Activated CD4-positive, alpha-beta T cell treated with anti-CD3 and anti-CD28 coated beads, Interleukin-2, amount 10 ng/mL, durations not matched to agents 7 days and 5 days (primary cell): Measurements from ENCODE around the gene SND1. TPM values are rescaled to one million over a fixed set of nuclear protein-coding genes. Genes with fewer than 3 reads are reported as not detected.

ENCODE experiments used
- CTCF ChIA-PET: fragments of 350-600 bp; sonication (Branson Sonifier 250); formaldehyde crosslinking; loops from one replicate; lab custom pipeline; 2021; ENCODE audit warnings: antibody characterized with exemption; lab: Charles Lee
- POLR2A ChIA-PET: fragments of 350-600 bp; sonication (Branson Sonifier 250); formaldehyde crosslinking; loops from one replicate; lab custom pipeline; 2021; ENCODE audit warnings: antibody characterized with exemption; lab: Charles Lee
- DNase-seq: peaks from one replicate; pipeline ENCODE4 v3.0.0-alpha.2; 2020
- H3K27ac Mint-ChIP-seq: one replicate; pipeline ENCODE4 v1.8.0; 2021; ENCODE audit warnings: mild to moderate bottlenecking, moderate library complexity, mixed read lengths
- H3K27me3 Mint-ChIP-seq: one replicate; pipeline ENCODE4 v1.8.0; 2021; ENCODE audit warnings: mixed read lengths
- H3K36me3 Mint-ChIP-seq: one replicate; pipeline ENCODE4 v1.8.0; 2021; ENCODE audit warnings: low read depth, mixed read lengths
- H3K4me1 Mint-ChIP-seq: one replicate; pipeline ENCODE4 v1.8.0; 2021; ENCODE audit warnings: mixed read lengths
- H3K4me3 Mint-ChIP-seq: one replicate; pipeline ENCODE4 v1.8.0; 2021; ENCODE audit warnings: mild to moderate bottlenecking, moderate library complexity, mixed read lengths
- H3K9me3 Mint-ChIP-seq: one replicate; pipeline ENCODE4 v1.8.0; 2021; ENCODE audit warnings: mixed read lengths
- total RNA-seq, 2 experiments: library from RNA; stranded (reverse); gene quantifications; one replicate each; pipeline ENCODE4 v1.2.3, GENCODE V29; 2021

Gene SND1
- total RNA-seq, 2 experiments from 2014 or later: 141 to 163 TPM

- H3K4me1 Mint-ChIP-seq: peaks cover 16% of the 10 kb centered on the region
- ChIA-PET CTCF (interaction anchor here (1.6 kb wide), 1 partner anchor 9 kb away, joined by 3 read pairs; no protein-coding TSS in a partner anchor), POLR2A (no interaction called here)
- H3K27me3 Mint-ChIP-seq: no peaks in the 10 kb centered on the region
- peaks cover 24% of the 10 kb centered on the region for H3K9me3 Mint-ChIP-seq
- peaks cover 66% of the 10 kb centered on the region for H3K36me3 Mint-ChIP-seq
- no peak for DNase-seq
- H3K4me3 Mint-ChIP-seq: no peak overlapping the region
- no peak overlapping the region for H3K27ac Mint-ChIP-seq
These were observed 26.3 kb downstream of the SND1 start for GRCh38 chr7:127678337-127678736.

GRCh38 chr7:127678947-127679346 is 27.0 kb downstream of the SND1 start:
- peaks cover 24% of the 10 kb centered on the region for H3K9me3 Mint-ChIP-seq
- CTCF ChIA-PET: no interaction called here
- H3K27ac Mint-ChIP-seq: no peak overlapping the region
- H3K27me3 Mint-ChIP-seq: no peaks in the 10 kb centered on the region
- H3K4me1 Mint-ChIP-seq: peaks cover 22% of the 10 kb centered on the region
- H3K36me3 Mint-ChIP-seq: peaks cover 63% of the 10 kb centered on the region
- DNase-seq: no peak
- POLR2A ChIA-PET: no interaction called here
- H3K4me3 Mint-ChIP-seq: no peak overlapping the region

- DNase-seq: no peak
- Mint-ChIP-seq H3K27me3 (no peaks in the 10 kb centered on the region), H3K27ac (no peak overlapping the region), H3K36me3 (peaks cover 58% of the 10 kb centered on the region), H3K9me3 (peaks cover 24% of the 10 kb centered on the region), H3K4me1 (peaks cover 34% of the 10 kb centered on the region), H3K4me3 (no peak overlapping the region)
- ChIA-PET CTCF (interaction anchor here (1.2 kb wide), 1 partner anchor 10 kb away, joined by 5 read pairs; no protein-coding TSS in a partner anchor), POLR2A (no interaction called here)
These were observed 29.0 kb downstream of the SND1 start for GRCh38 chr7:127680983-127681382.

- ChIA-PET POLR2A (no interaction called here), CTCF (no interaction called here)
- no peak overlapping the region for H3K4me3 Mint-ChIP-seq
- H3K27me3 Mint-ChIP-seq: no peaks in the 10 kb centered on the region
- H3K4me1 Mint-ChIP-seq: peaks cover 34% of the 10 kb centered on the region
- H3K27ac Mint-ChIP-seq: no peak overlapping the region
- H3K36me3 Mint-ChIP-seq: peaks cover 56% of the 10 kb centered on the region
- DNase-seq: no peak
- peaks cover 24% of the 10 kb centered on the region for H3K9me3 Mint-ChIP-seq
These were observed 30.1 kb downstream of the SND1 start for GRCh38 chr7:127682140-127682539.

- ChIA-PET CTCF (interaction anchor here (1.0 kb wide), 1 partner anchor 14 kb away, joined by 3 read pairs; no protein-coding TSS in a partner anchor), POLR2A (no interaction called here)
- Mint-ChIP-seq H3K36me3 (peaks cover 47% of the 10 kb centered on the region), H3K9me3 (peaks cover 15% of the 10 kb centered on the region), H3K4me3 (no peak overlapping the region), H3K4me1 (peaks cover 26% of the 10 kb centered on the region), H3K27me3 (no peaks in the 10 kb centered on the region), H3K27ac (no peak overlapping the region)
- no peak for DNase-seq
These were observed 32.0 kb downstream of the SND1 start for GRCh38 chr7:127683776-127684681.

GRCh38 chr7:127689194-127689772 is 37.3 kb downstream of the SND1 start:
- H3K4me1 Mint-ChIP-seq: peaks cover 12% of the 10 kb centered on the region
- no peaks in the 10 kb centered on the region for H3K27me3 Mint-ChIP-seq
- H3K9me3 Mint-ChIP-seq: no peaks in the 10 kb centered on the region
- no peak for DNase-seq
- ChIA-PET CTCF (interaction anchor here (0.5 kb wide), 1 partner anchor 415 kb away, joined by 3 read pairs; no protein-coding TSS in a partner anchor), POLR2A (no interaction called here)
- H3K36me3 Mint-ChIP-seq: peaks cover 48% of the 10 kb centered on the region
- H3K27ac Mint-ChIP-seq: no peak overlapping the region
- H3K4me3 Mint-ChIP-seq: no peak overlapping the region

- no peak for DNase-seq
- Mint-ChIP-seq H3K4me3 (no peak overlapping the region), H3K27ac (no peak overlapping the region), H3K27me3 (no peaks in the 10 kb centered on the region), H3K36me3 (peaks cover 58% of the 10 kb centered on the region), H3K9me3 (no peaks in the 10 kb centered on the region), H3K4me1 (peaks cover 6% of the 10 kb centered on the region)
- POLR2A ChIA-PET: no interaction called here
- CTCF ChIA-PET: interaction anchor here (0.9 kb wide), 1 partner anchor 9 kb away, joined by 5 read pairs; no protein-coding TSS in a partner anchor
These were observed 38.3 kb downstream of the SND1 start for GRCh38 chr7:127690337-127690736.

- peaks cover 58% of the 10 kb centered on the region for H3K36me3 Mint-ChIP-seq
- POLR2A ChIA-PET: no interaction called here
- H3K27ac Mint-ChIP-seq: no peak overlapping the region
- no peak overlapping the region for H3K4me3 Mint-ChIP-seq
- CTCF ChIA-PET: interaction anchor here (0.9 kb wide), 1 partner anchor 10 kb away, joined by 5 read pairs; no protein-coding TSS in a partner anchor
- no peaks in the 10 kb centered on the region for H3K27me3 Mint-ChIP-seq
- no peak for DNase-seq
- no peaks in the 10 kb centered on the region for H3K9me3 Mint-ChIP-seq
- H3K4me1 Mint-ChIP-seq: peaks cover 2% of the 10 kb centered on the region
These were observed 38.8 kb downstream of the SND1 start for GRCh38 chr7:127690806-127691205.

GRCh38 chr7:127692200-127692599 is 40.2 kb downstream of the SND1 start:
- DNase-seq: no peak
- Mint-ChIP-seq H3K4me3 (no peak overlapping the region), H3K9me3 (no peaks in the 10 kb centered on the region), H3K27ac (no peak overlapping the region), H3K4me1 (peaks cover 2% of the 10 kb centered on the region), H3K36me3 (peaks cover 53% of the 10 kb centered on the region), H3K27me3 (no peaks in the 10 kb centered on the region)
- ChIA-PET CTCF (interaction anchor here (1.3 kb wide), 1 partner anchor 54 kb away, joined by 3 read pairs; no protein-coding TSS in a partner anchor), POLR2A (no interaction called here)

- ChIA-PET CTCF (interaction anchor here (0.9 kb wide), 1 partner anchor 9 kb away, joined by 3 read pairs; no protein-coding TSS in a partner anchor), POLR2A (no interaction called here)
- H3K36me3 Mint-ChIP-seq: peaks cover 45% of the 10 kb centered on the region
- no peaks in the 10 kb centered on the region for H3K4me1 Mint-ChIP-seq
- no peak overlapping the region for H3K27ac Mint-ChIP-seq
- no peaks in the 10 kb centered on the region for H3K27me3 Mint-ChIP-seq
- H3K4me3 Mint-ChIP-seq: no peak overlapping the region
- H3K9me3 Mint-ChIP-seq: no peaks in the 10 kb centered on the region
- no peak for DNase-seq
These were observed 47.9 kb downstream of the SND1 start for GRCh38 chr7:127699853-127700252.

- POLR2A ChIA-PET: no interaction called here
- Mint-ChIP-seq H3K4me3 (no peak overlapping the region), H3K27me3 (no peaks in the 10 kb centered on the region), H3K36me3 (peaks cover 46% of the 10 kb centered on the region), H3K9me3 (no peaks in the 10 kb centered on the region), H3K4me1 (no peaks in the 10 kb centered on the region), H3K27ac (no peak overlapping the region)
- no peak for DNase-seq
- CTCF ChIA-PET: no interaction called here
These were observed 50.2 kb downstream of the SND1 start for GRCh38 chr7:127702052-127702652.

- H3K36me3 Mint-ChIP-seq: peaks cover 46% of the 10 kb centered on the region
- CTCF ChIA-PET: no interaction called here
- H3K9me3 Mint-ChIP-seq: no peaks in the 10 kb centered on the region
- H3K4me3 Mint-ChIP-seq: no peak overlapping the region
- H3K4me1 Mint-ChIP-seq: no peaks in the 10 kb centered on the region
- DNase-seq: no peak
- no peak overlapping the region for H3K27ac Mint-ChIP-seq
- no peaks in the 10 kb centered on the region for H3K27me3 Mint-ChIP-seq
- POLR2A ChIA-PET: no interaction called here
These were observed 50.9 kb downstream of the SND1 start for GRCh38 chr7:127702938-127703337.
